GM04504 (cell line): ENCODE measurements around the gene GDF11.

Experiments
- DNase-seq: peaks from one replicate; pipeline ENCODE4 v3.0.0-alpha.2; 2012; ENCODE audit warnings: low read depth

Gene GDF11

GRCh38 chr12:55723516-55724225 is 19.3 kb upstream of the GDF11 start:
- no peak for DNase-seq

GRCh38 chr12:55724226-55724939 is 18.5 kb upstream of the GDF11 start:
- no peak for DNase-seq

GRCh38 chr12:55724940-55725309 is 18.0 kb upstream of the GDF11 start:
- no peak for DNase-seq

- DNase-seq: no peak
These were observed 17.4 kb upstream of the GDF11 start for GRCh38 chr12:55725556-55725955.

GRCh38 chr12:55726971-55727370 is 16.0 kb upstream of the GDF11 start:
- DNase-seq: no peak

GRCh38 chr12:55727643-55728185 is 15.2 kb upstream of the GDF11 start:
- no peak for DNase-seq

- no peak for DNase-seq
These were observed 14.6 kb upstream of the GDF11 start for GRCh38 chr12:55728186-55728938.

- peak; percentile 85 for DNase-seq
These were observed 13.7 kb upstream of the GDF11 start, which contains the start of gene CD63 for GRCh38 chr12:55728939-55729818. CD63 (minus strand) TSS chr12:55729009; CDS start chr12:55728341, 668 bp downstream.

GRCh38 chr12:55729819-55730818 is 12.8 kb upstream of the GDF11 start:
- DNase-seq: no peak

- DNase-seq: no peak
These were observed 10.6 kb upstream of the GDF11 start for GRCh38 chr12:55732288-55732687.

- no peak for DNase-seq
These were observed 9.8 kb upstream of the GDF11 start for GRCh38 chr12:55733021-55733555.

GRCh38 chr12:55733858-55734257 is 9.1 kb upstream of the GDF11 start:
- no peak for DNase-seq

- DNase-seq: no peak
These were observed 8.3 kb upstream of the GDF11 start for GRCh38 chr12:55734595-55734994.

GRCh38 chr12:55736076-55736475 is 6.8 kb upstream of the GDF11 start:
- no peak for DNase-seq

- DNase-seq: no peak
These were observed 5.9 kb upstream of the GDF11 start for GRCh38 chr12:55736780-55737580.

GRCh38 chr12:55737581-55738122 is 5.3 kb upstream of the GDF11 start:
- no peak for DNase-seq

- peak; percentile 64 for DNase-seq
These were observed 4.5 kb upstream of the GDF11 start for GRCh38 chr12:55738123-55739024.

GRCh38 chr12:55739025-55739378 is 3.9 kb upstream of the GDF11 start:
- DNase-seq: no peak
